ENCODE results near the gene NCAM1.

NCAM1 gene

DNA sequence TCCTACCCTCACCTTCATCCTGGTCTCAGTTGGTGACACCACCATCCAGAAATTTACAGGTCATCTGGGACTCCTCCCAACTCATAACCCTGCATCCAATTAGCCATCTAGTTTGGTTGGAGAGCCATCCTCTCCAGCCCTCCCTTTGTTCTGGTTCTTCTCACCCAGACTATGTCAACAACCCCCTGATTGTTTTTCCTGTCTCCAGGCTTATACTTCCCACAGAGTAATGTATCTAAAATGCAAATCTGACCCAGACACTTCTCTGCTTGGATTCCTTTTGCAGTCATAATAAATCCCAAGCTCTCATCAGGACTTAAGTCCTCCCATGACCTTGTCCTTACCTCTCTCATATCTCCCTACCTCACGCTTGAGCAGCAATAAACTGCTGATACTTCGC lies 356.1 kb downstream of the NCAM1 start:
- Mint-ChIP-seq H3K36me3 (peaks cover 14% of the 10 kb centered on the region), H3K27ac (peak overlapping the region; percentile 1), H3K4me3 (no peak overlapping the region), H3K9me3 (no peaks in the 10 kb centered on the region), H3K4me1 (peaks cover 15% of the 10 kb centered on the region)
- ATAC-seq = no peak
- no peak for DNase-seq (ENCODE audit: low spot score in 2 of 2)

DNA sequence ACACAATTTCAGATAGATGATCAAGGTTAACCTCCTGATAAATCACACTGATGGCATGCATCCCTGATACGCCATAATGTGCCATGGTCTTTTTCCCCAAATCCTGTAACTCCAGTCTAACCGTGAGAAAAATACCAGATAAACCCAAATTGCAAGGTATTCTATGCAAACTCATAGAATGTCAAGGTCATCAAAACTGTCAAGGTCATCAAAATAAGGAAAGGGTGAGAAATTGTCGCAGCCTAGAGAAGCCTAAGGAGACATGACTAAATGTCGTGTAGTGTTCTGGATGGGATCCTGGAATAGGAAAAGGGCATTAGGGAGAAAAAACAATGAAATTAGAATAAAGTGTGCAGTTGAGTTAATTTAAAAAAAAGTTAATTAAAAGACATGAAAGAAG lies 357.9 kb downstream of the NCAM1 start:
- DNase-seq (ENCODE audit: low spot score in 2 of 2) (no peak), ATAC-seq (no peak)
- H3K4me1 Mint-ChIP-seq = peaks cover 11% of the 10 kb centered on the region
- no peaks in the 10 kb centered on the region for H3K9me3 Mint-ChIP-seq
- peaks cover 19% of the 10 kb centered on the region for H3K36me3 Mint-ChIP-seq
- no peak overlapping the region for H3K4me3 Mint-ChIP-seq
- no peak overlapping the region for H3K27ac Mint-ChIP-seq

DNA sequence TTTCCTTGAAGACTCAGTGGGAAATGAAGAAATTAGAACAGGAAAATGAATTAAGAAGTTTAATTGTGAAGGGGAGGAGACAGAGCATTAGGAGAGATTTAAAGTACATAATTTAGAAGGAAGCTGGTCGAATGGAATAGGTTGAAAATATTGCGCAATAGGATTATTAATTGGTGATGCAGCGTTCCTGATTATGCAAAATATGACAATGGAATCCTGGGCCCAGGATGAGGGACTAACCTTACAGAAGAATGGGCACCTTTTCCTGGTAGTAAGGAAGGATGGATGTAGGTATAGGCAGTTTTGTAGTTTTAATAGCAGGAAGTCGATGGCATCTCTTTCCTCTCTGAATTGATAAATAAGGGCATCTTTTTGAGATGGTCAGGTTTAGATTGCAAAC lies 360.9 kb downstream of the NCAM1 start:
- Mint-ChIP-seq H3K9me3 (no peaks in the 10 kb centered on the region), H3K36me3 (peaks cover 30% of the 10 kb centered on the region), H3K27ac (no peak overlapping the region), H3K4me1 (peaks cover 11% of the 10 kb centered on the region), H3K4me3 (no peak overlapping the region)
- ATAC-seq (no peak), DNase-seq (ENCODE audit: low spot score in 2 of 2) (no peak)

DNA sequence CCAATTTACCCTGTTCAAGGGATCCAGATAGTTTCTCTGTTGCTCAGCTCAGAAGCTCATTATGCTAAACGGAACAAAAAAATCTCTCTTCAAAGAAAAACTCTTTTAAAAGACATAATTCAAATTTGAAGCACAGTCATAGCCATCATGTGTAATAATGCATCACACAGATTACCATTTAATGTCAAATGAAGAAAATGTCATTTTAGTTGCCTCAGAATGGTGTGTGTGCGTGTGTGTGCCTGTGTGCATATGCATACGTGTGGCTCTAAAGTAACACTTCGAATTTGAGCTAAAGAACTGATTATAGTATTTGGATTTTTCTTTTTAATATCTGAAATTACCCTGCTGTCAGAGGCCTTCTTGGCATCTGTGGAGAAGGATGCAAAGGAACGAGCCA lies 363.0 kb downstream of the NCAM1 start:
- no peak for ATAC-seq
- Mint-ChIP-seq H3K4me3 (no peak overlapping the region), H3K4me1 (peaks cover 5% of the 10 kb centered on the region), H3K36me3 (peaks cover 29% of the 10 kb centered on the region), H3K27ac (no peak overlapping the region), H3K9me3 (no peaks in the 10 kb centered on the region)
- DNase-seq (ENCODE audit: low spot score in 2 of 2) = no peak
